K562 (cell line): ENCODE data around the gene PAEP. TPM values are rescaled to one million over a fixed set of nuclear protein-coding genes. Genes with fewer than 3 reads are reported as not detected.
A peak's percentile ranks its signal among the peaks of the same experiment; 100 is the strongest.

Experiments
- ATAC-seq: fragments of 200-7000 bp; cut with Tn5 transposase; 3 replicates; pipeline ENCODE4 v1.9.1; 2020; ENCODE audit warnings: moderate library complexity
- BruUV-seq: library from RNA; stranded (reverse); fragments of 400-500 nt; replicated peaks from 2 replicates; lab custom pipeline; 2021; lab: Mats Ljungman, UMichigan
- CTCF ChIA-PET: fragments of 300-600 bp; formaldehyde crosslinking; extraction: SDS; loops from one replicate; lab custom pipeline; 2021; ENCODE audit warnings: low intra/inter-chr PET ratio; lab: Yijun Ruan, JAX
- POLR2A ChIA-PET: fragments of 300-600, 350-650 bp; sonication (Branson Sonifier 250); formaldehyde crosslinking; extraction: SDS; loops from one replicate; lab custom pipeline; 2021; ENCODE audit warnings: antibody characterized with exemption, inconsistent platforms; lab: Yijun Ruan, JAX
- DNase-seq, 4 experiments: peaks; one replicate each; pipeline versions ENCODE4 v3.0.0 to v3.0.0-alpha.2; 2011 to 2018; ENCODE audit warnings: low spot score in 3 of 4, mixed read lengths in 3 of 4; ENCODE audit errors: extremely low read depth in 1 of 4
- FAIRE-seq: peaks from 2 replicates; lab custom pipeline; 2011; peaks lifted over from hg19 to GRCh38; lab: Jason Lieb, UNC
- H2AFZ ChIP-seq: 2 replicates; pipeline ENCODE4 v1.6.0; 2011; ENCODE audit warnings: low read depth, low read length, control low read depth, inconsistent platforms
- H3K27ac ChIP-seq: fragments of 200-600 bp; 3 replicates; pipeline ENCODE4 v1.8.0; 2011; ENCODE audit warnings: low read depth, mild to moderate bottlenecking, control low read depth, inconsistent platforms, low read length, moderate library complexity, mixed read lengths; ENCODE audit errors: extremely low read depth
- H3K27me3 ChIP-seq, 2 experiments: fragments of 300-600 bp in 1 of 2; 2 replicates in 1 of 2; 3 replicates in 1 of 2; pipeline versions ENCODE4 v1.6.0 to v1.8.0; 2011; ENCODE audit warnings: inconsistent platforms in 2 of 2, low read length in 2 of 2, mild to moderate bottlenecking in 1 of 2, mixed read lengths in 1 of 2, moderate library complexity in 1 of 2; ENCODE audit not compliant: control insufficient read depth in 2 of 2, insufficient read depth in 2 of 2
- H3K36me3 ChIP-seq: fragments of 300-600 bp; 3 replicates; pipeline ENCODE4 v1.8.0; 2011; ENCODE audit warnings: mild to moderate bottlenecking, low read length, inconsistent platforms; ENCODE audit not compliant: control insufficient read depth, insufficient read depth
- H3K4me1 ChIP-seq, 2 experiments: fragments of 200-600 bp in 1 of 2; replicated peaks in 1 of 2; 2 replicates in 1 of 2; 3 replicates in 1 of 2; pipeline versions ENCODE4 v1.5.1 to v1.8.0; 2011; ENCODE audit warnings: inconsistent platforms in 2 of 2, low read length in 2 of 2, mild to moderate bottlenecking in 1 of 2, mixed read lengths in 1 of 2, moderate library complexity in 1 of 2; ENCODE audit not compliant: control insufficient read depth in 2 of 2, insufficient read depth in 2 of 2
- H3K4me2 ChIP-seq: 2 replicates; pipeline ENCODE4 v1.6.1; 2011; ENCODE audit warnings: low read length, control low read depth, inconsistent platforms, mixed read lengths; ENCODE audit not compliant: insufficient read depth
- H3K4me3 ChIP-seq: fragments of 200-600 bp; sonication (generic), shearing (Covaris generic); 2 replicates; pipeline ENCODE4 v1.5.1; 2016; ENCODE audit warnings: control low read depth, inconsistent platforms
- H3K79me2 ChIP-seq: fragments of 200-600 bp; 3 replicates; pipeline ENCODE4 v1.8.0; 2011; ENCODE audit warnings: low read length, inconsistent platforms; ENCODE audit not compliant: control insufficient read depth, insufficient read depth
- H3K9ac ChIP-seq, 2 experiments: 2 replicates each; pipeline versions ENCODE4 v1.6.0 to v1.6.1; 2011; ENCODE audit warnings: low read depth in 2 of 2, low read length in 2 of 2, control low read depth in 1 of 2, inconsistent platforms in 1 of 2, mild to moderate bottlenecking in 1 of 2, mixed read lengths in 1 of 2; ENCODE audit not compliant: insufficient read depth in 1 of 2
- H3K9me1 ChIP-seq: one replicate; pipeline ENCODE4 v1.6.0; 2011; ENCODE audit warnings: inconsistent platforms, mild to moderate bottlenecking, low read length, moderate library complexity; ENCODE audit not compliant: control insufficient read depth, insufficient read depth
- H3K9me3 ChIP-seq: replicated peaks from 2 replicates; pipeline ENCODE4 v1.5.1; 2011; ENCODE audit warnings: low read depth, low read length, inconsistent platforms; ENCODE audit not compliant: control insufficient read depth, insufficient read depth
- H4K20me1 ChIP-seq: replicated peaks from 2 replicates; pipeline ENCODE4 v1.6.1; 2011; ENCODE audit warnings: low read length, inconsistent platforms, mixed read lengths; ENCODE audit not compliant: control insufficient read depth, insufficient read depth
- CAMTA2 ChIP-seq: fragments of 250-450 bp; sonication (Bioruptor Pico); conservative IDR thresholded peaks from 2 replicates; pipeline ENCODE4 v1.5.1; 2022
- CGGBP1 ChIP-seq: fragments of 250-450 bp; sonication (Bioruptor Pico); IDR thresholded peaks from 2 replicates; pipeline ENCODE4 v1.9.0; 2021; ENCODE audit warnings: mild to moderate bottlenecking
- CREM ChIP-seq: IDR thresholded peaks from 2 replicates; pipeline ENCODE4 v1.6.1; 2014; ENCODE audit warnings: antibody characterized with exemption, low read depth
- MNT ChIP-seq, 2 experiments: fragments of 450-650 bp; conservative IDR thresholded peaks; 2 replicates each; pipeline ENCODE4 v1.6.1; 2017; ENCODE audit warnings: mild to moderate bottlenecking in 2 of 2, moderate library complexity in 2 of 2
- PTTG1 ChIP-seq: fragments of 450-650 bp; IDR thresholded peaks from 2 replicates; pipeline ENCODE4 v1.6.1; 2016; ENCODE audit warnings: low read depth, mild to moderate bottlenecking, missing genetic modification characterization, missing compliant biosample characterization
- USF2 ChIP-seq: sonication (generic); formaldehyde crosslinking; IDR thresholded peaks from 2 replicates; pipeline ENCODE4 v1.5.0; 2020; ENCODE audit warnings: missing genetic modification reagents
- ZBTB2 ChIP-seq: fragments of 450-650 bp; IDR thresholded peaks from 2 replicates; pipeline ENCODE4 v1.6.1; 2016; ENCODE audit warnings: antibody characterized with exemption
- ZNF324 ChIP-seq: fragments of 250-450 bp; sonication (Bioruptor Pico); IDR thresholded peaks from 2 replicates; pipeline ENCODE4 v1.4.0; 2020; ENCODE audit warnings: mild to moderate bottlenecking
- WGBS: fragments of 100-300 bp; shearing (Covaris generic); methylation state at CpG from one replicate; pipeline ENCODE4 v1.1.6; 2016; ENCODE audit warnings: low coverage, mixed read lengths; ENCODE audit not compliant: insufficient coverage; ENCODE audit errors: missing lambda C conversion rate; 5-methylcytosine and 5-hydroxymethylcytosine counted together
- in situ Hi-C: fragments of 300-500 bp; cut with MboI; formaldehyde crosslinking; loops from 4 replicates; pipeline ENCODE4 v1.15.0; 2018; ENCODE audit warnings: inconsistent platforms, mixed read lengths
- intact Hi-C: fragments of 100-400 bp; cut with micrococcal nuclease; formaldehyde crosslinking; loops from 2 replicates; pipeline ENCODE4 v1.14.2; 2022
- polyA plus RNA-seq, 8 experiments: library from polyadenylated mRNA; depleted of rRNA in 4 of 8; stranded (reverse) in 5 of 8; unstranded in 3 of 8; fragments of >200 nt; fragmentation: Nextera tagmentation in 2 of 8; fragmentation: Illumina TruSeq in 1 of 8; extraction: Ambion mirVana in 2 of 8; extraction: Trizol in 1 of 8; gene quantifications; 2 replicates each; pipeline versions ENCODE4 v1.2.1 to v1.2.3, GENCODE V29; 2011 to 2014; ENCODE audit warnings: inconsistent platforms in 1 of 8, missing spikeins in 1 of 8
- total RNA-seq, 7 experiments: library from RNA; depleted of rRNA in 6 of 7; stranded (reverse); fragments of >200 nt in 6 of 7; fragmentation: Illumina TruSeq in 2 of 7; extraction: Trizol in 2 of 7; gene quantifications; 2 replicates each; pipeline versions ENCODE4 v1.2.1 to v1.2.3, GENCODE V29; 2011 to 2021; ENCODE audit warnings: low replicate concordance in 1 of 7
- TF ChIP-seq, protein P1 (sequence below): conservative IDR thresholded peaks from 2 replicates; pipeline ENCODE4 v1.6.1; 2011; ENCODE audit warnings: low read depth, mild to moderate bottlenecking, low read length; ENCODE audit not compliant: control insufficient read depth

Gene PAEP
- total and polyA plus RNA-seq, 9 of the 15 experiments (the other 6 are each of a cell fraction or from before 2014, with no cell fraction given) = 0.22 to 4.5 (median 0.58) TPM

DNA sequence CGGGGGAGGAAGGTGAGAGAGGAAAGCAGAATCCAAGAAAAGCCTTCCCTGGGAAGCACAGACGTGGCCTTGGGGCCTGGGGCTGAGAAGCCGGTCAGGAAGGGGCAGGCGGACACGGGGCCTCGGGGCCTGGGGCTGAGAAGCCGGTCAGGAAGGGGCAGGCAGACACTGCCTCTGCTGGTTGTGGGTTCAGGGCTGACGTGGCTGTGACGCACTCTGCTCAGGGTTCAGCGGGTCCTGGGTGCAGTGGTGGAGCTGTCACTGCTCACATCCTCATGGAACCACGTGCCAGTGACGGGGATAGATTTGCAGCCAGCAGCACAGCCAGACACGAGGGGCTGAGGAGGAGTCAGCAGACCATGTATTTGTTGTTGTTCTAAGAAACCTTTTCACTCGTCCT, 12.8 kb downstream of the PAEP start:
- in situ Hi-C loops = no loop called here
- H3K4me2 ChIP-seq = no peak overlapping the region
- no TSS peak for BruUV-seq
- H3K4me3 ChIP-seq = no peak overlapping the region
- no peak overlapping the region for H2AFZ ChIP-seq
- DNase-seq = no peak
- 0 out of 4 replicates have a peak overlapping the region, but pooled peaks of 1 of the 2 experiments have one; percentile 48 for H3K9ac ChIP-seq
- H3K4me1 ChIP-seq = peaks cover 0 to 13% of the 10 kb centered on the region in 2 experiments; a peak in 1 of 5 replicates
- POLR2A ChIA-PET = interaction anchor here (0.6 kb wide), 2 partner anchors 32 to 86 kb away, joined by 3 read pairs; no protein-coding TSS in a partner anchor
- H3K9me3 ChIP-seq = no peaks in the 10 kb centered on the region
- FAIRE-seq = no peak
- no peaks in the 10 kb centered on the region for H3K9me1 ChIP-seq
- intact Hi-C loops = no loop called here
- 1% methylated on average over 14 of the region's 14 CpGs for WGBS
- no peaks in the 10 kb centered on the region for H3K79me2 ChIP-seq
- H3K36me3 ChIP-seq = no peaks in the 10 kb centered on the region
- no peaks in the 10 kb centered on the region for H4K20me1 ChIP-seq
- 0 out of 3 replicates have a peak, but pooled peaks have one; percentile 31 for ATAC-seq
- CTCF ChIA-PET = no interaction called here
- no peak overlapping the region for H3K27ac ChIP-seq
- H3K27me3 ChIP-seq = peaks cover 12 to 41% of the 10 kb centered on the region in 2 experiments; a peak in 4 of 5 replicates
- TF ChIP-seq, protein P1, sequence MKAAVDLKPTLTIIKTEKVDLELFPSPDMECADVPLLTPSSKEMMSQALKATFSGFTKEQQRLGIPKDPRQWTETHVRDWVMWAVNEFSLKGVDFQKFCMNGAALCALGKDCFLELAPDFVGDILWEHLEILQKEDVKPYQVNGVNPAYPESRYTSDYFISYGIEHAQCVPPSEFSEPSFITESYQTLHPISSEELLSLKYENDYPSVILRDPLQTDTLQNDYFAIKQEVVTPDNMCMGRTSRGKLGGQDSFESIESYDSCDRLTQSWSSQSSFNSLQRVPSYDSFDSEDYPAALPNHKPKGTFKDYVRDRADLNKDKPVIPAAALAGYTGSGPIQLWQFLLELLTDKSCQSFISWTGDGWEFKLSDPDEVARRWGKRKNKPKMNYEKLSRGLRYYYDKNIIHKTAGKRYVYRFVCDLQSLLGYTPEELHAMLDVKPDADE = no peak
- no peak for TF ChIP-seq ZBTB2
- TF ChIP-seq CREM = peak; percentile 75
- no peak for TF ChIP-seq CAMTA2 (CRISPR knock-in tag)
- no peak for TF ChIP-seq ZNF324 (CRISPR knock-in tag)
- TF ChIP-seq MNT (conservative IDR thresholded peaks at IDR 0.05) = 0 out of 4 replicates have a peak, but pooled peaks of 1 of the 2 experiments have one; percentile 22
- TF ChIP-seq USF2 (CRISPR knock-in tag) = no peak
- no peak for TF ChIP-seq CGGBP1 (CRISPR knock-in tag)
- TF ChIP-seq PTTG1 = no peak
